Hepatocyte (in vitro differentiated cells): ENCODE results near the gene PSMD5. TPM values are rescaled to one million over a fixed set of nuclear protein-coding genes. Genes with fewer than 3 reads are reported as not detected.
A peak's percentile ranks its signal among the peaks of the same experiment; 100 is the strongest.

ENCODE experiments used
- DNase-seq: peaks from one replicate; pipeline ENCODE4 v3.0.0-alpha.2; 2016; ENCODE audit warnings: low spot score
- H2AFZ ChIP-seq: fragments of 200-600 bp; sonication (generic); 2 replicates; pipeline ENCODE4 v1.6.0; 2016; ENCODE audit warnings: antibody characterized with exemption, mild to moderate bottlenecking
- H3K27ac ChIP-seq: fragments of 200-600 bp; sonication (generic); 2 replicates; pipeline ENCODE4 v1.5.1; 2016; ENCODE audit warnings: mild to moderate bottlenecking
- H3K27me3 ChIP-seq: fragments of 200-600 bp; sonication (generic); 2 replicates; pipeline ENCODE4 v1.6.1; 2016
- H3K36me3 ChIP-seq: fragments of 200-600 bp; sonication (generic); replicated peaks from 2 replicates; pipeline ENCODE4 v1.5.1; 2016; ENCODE audit warnings: low read depth; ENCODE audit not compliant: insufficient read depth
- H3K4me1 ChIP-seq: fragments of 200-600 bp; sonication (generic); 2 replicates; pipeline ENCODE4 v1.5.1; 2016; ENCODE audit warnings: mild to moderate bottlenecking, moderate library complexity; ENCODE audit not compliant: insufficient read depth
- H3K4me2 ChIP-seq: fragments of 200-600 bp; sonication (generic); 2 replicates; pipeline ENCODE4 v1.6.0; 2016
- H3K4me3 ChIP-seq: fragments of 200-600 bp; sonication (generic); 2 replicates; pipeline ENCODE4 v1.5.1; 2016; ENCODE audit warnings: mild to moderate bottlenecking
- H3K79me2 ChIP-seq: fragments of 200-600 bp; sonication (generic); 2 replicates; pipeline ENCODE4 v1.6.0; 2017; ENCODE audit warnings: mild to moderate bottlenecking
- H3K9me2 ChIP-seq: fragments of 200-600 bp; sonication (generic); replicated peaks from 2 replicates; pipeline ENCODE4 v1.6.0; 2017; ENCODE audit warnings: mild to moderate bottlenecking; ENCODE audit not compliant: insufficient read depth
- H3K9me3 ChIP-seq: fragments of 200-600 bp; sonication (generic); 2 replicates; pipeline ENCODE4 v1.5.1; 2016; ENCODE audit warnings: low read depth, mild to moderate bottlenecking
- H4K20me1 ChIP-seq: fragments of 200-600 bp; sonication (generic); 2 replicates; pipeline ENCODE4 v1.6.0; 2016; ENCODE audit warnings: mild to moderate bottlenecking; ENCODE audit not compliant: insufficient read depth, poor library complexity, severe bottlenecking
- CTCF ChIP-seq: fragments of 200-600 bp; sonication (generic); IDR thresholded peaks from 2 replicates; pipeline ENCODE4 v1.5.1; 2016; ENCODE audit warnings: antibody characterized with exemption, mild to moderate bottlenecking; ENCODE audit not compliant: poor library complexity
- EZH2 ChIP-seq: fragments of 200-600 bp; sonication (generic); IDR thresholded peaks from 2 replicates; pipeline ENCODE4 v1.6.1; 2016; ENCODE audit warnings: antibody characterized with exemption, mild to moderate bottlenecking, borderline replicate concordance
- EZH2phosphoT487 ChIP-seq: fragments of 200-600 bp; sonication (generic); IDR thresholded peaks from one replicate; pipeline ENCODE4 v1.6.1; 2018; ENCODE audit warnings: antibody characterized with exemption, mild to moderate bottlenecking, low read depth, moderate library complexity; ENCODE audit not compliant: unreplicated experiment, severe bottlenecking
- WGBS: methylation state at CpG from one replicate; pipeline ENCODE4 v1.1.6; 2016; ENCODE audit warnings: low lambda C conversion rate; ENCODE audit errors: missing lambda C conversion rate; 5-methylcytosine and 5-hydroxymethylcytosine counted together
- polyA plus RNA-seq: library from polyadenylated mRNA; unstranded; fragments of >200 nt; fragmentation: Nextera tagmentation; extraction: Ambion mirVana; gene quantifications from 2 replicates; pipeline ENCODE4 v1.2.1, GENCODE V29; 2016
- total RNA-seq: library from RNA; depleted of rRNA; stranded (reverse); fragments of >200 nt; gene quantifications from 2 replicates; pipeline ENCODE4 v1.2.3, GENCODE V29; 2014

PSMD5 gene
- total and polyA plus RNA-seq, 2 experiments from 2014 or later: 10.4 to 14.7 TPM

GRCh38 chr9:120890320-120891244, 47.9 kb upstream of the PSMD5 start:
- H3K79me2 ChIP-seq: no peaks in the 10 kb centered on the region
- peak overlapping the region; percentile 87 for H3K27ac ChIP-seq
- 47% methylated on average over 13 of the region's 14 CpGs for WGBS
- no peaks in the 10 kb centered on the region for H3K36me3 ChIP-seq
- TF ChIP-seq EZH2phosphoT487: peak; percentile 7
- TF ChIP-seq EZH2: no peak
- no peak overlapping the region for H2AFZ ChIP-seq
- no peaks in the 10 kb centered on the region for H3K9me3 ChIP-seq
- H3K4me2 ChIP-seq: peak overlapping the region; percentile 11
- peaks cover 32% of the 10 kb centered on the region for H3K4me1 ChIP-seq
- no peaks in the 10 kb centered on the region for H4K20me1 ChIP-seq
- H3K4me3 ChIP-seq: no peak overlapping the region
- H3K27me3 ChIP-seq: peaks cover 6% of the 10 kb centered on the region
- DNase-seq: no peak
- no peaks in the 10 kb centered on the region for H3K9me2 ChIP-seq

- no peak for TF ChIP-seq EZH2
- TF ChIP-seq EZH2phosphoT487: peak; percentile 73
- no peaks in the 10 kb centered on the region for H4K20me1 ChIP-seq
- H3K4me1 ChIP-seq: peaks cover 33% of the 10 kb centered on the region
- 100% methylated on average over 1 of the region's 1 CpG for WGBS
- H3K27ac ChIP-seq: peak overlapping the region; percentile 87
- H3K36me3 ChIP-seq: no peaks in the 10 kb centered on the region
- no peaks in the 10 kb centered on the region for H3K9me3 ChIP-seq
- no peak overlapping the region for H2AFZ ChIP-seq
- no peak for DNase-seq
- H3K79me2 ChIP-seq: no peaks in the 10 kb centered on the region
- H3K9me2 ChIP-seq: no peaks in the 10 kb centered on the region
- no peak overlapping the region for H3K4me3 ChIP-seq
- peaks cover 1% of the 10 kb centered on the region for H3K27me3 ChIP-seq
- peak overlapping the region; percentile 11 for H3K4me2 ChIP-seq
Observed at GRCh38 chr9:120889606-120890271, 47.0 kb upstream of the PSMD5 start.

GRCh38 chr9:120888626-120889025, 45.9 kb upstream of the PSMD5 start:
- TF ChIP-seq EZH2 (no peak), CTCF (no peak), EZH2phosphoT487 (no peak)
- Histone ChIP-seq H3K4me1 (peaks cover 32% of the 10 kb centered on the region), H3K27ac (no peak overlapping the region), H3K79me2 (no peaks in the 10 kb centered on the region), H2AFZ (no peak overlapping the region), H3K4me2 (no peak overlapping the region), H4K20me1 (no peaks in the 10 kb centered on the region), H3K36me3 (no peaks in the 10 kb centered on the region), H3K9me3 (no peaks in the 10 kb centered on the region), H3K27me3 (no peaks in the 10 kb centered on the region), H3K9me2 (no peaks in the 10 kb centered on the region), H3K4me3 (no peak overlapping the region)
- no peak for DNase-seq

- Histone ChIP-seq H4K20me1 (no peaks in the 10 kb centered on the region), H3K4me2 (no peak overlapping the region), H3K9me2 (no peaks in the 10 kb centered on the region), H3K36me3 (no peaks in the 10 kb centered on the region), H3K27ac (peak overlapping the region; percentile 64), H2AFZ (no peak overlapping the region), H3K27me3 (no peaks in the 10 kb centered on the region), H3K79me2 (no peaks in the 10 kb centered on the region), H3K9me3 (no peaks in the 10 kb centered on the region), H3K4me1 (peaks cover 27% of the 10 kb centered on the region), H3K4me3 (no peak overlapping the region)
- WGBS: 78% methylated on average over 8 of the region's 8 CpGs
- no peak for DNase-seq
- TF ChIP-seq EZH2 (no peak), CTCF (no peak), EZH2phosphoT487 (no peak)
Observed at GRCh38 chr9:120886490-120886967, 43.8 kb upstream of the PSMD5 start.
